ENCODE data around the gene CRYBA1. TPM values are rescaled to one million over a fixed set of nuclear protein-coding genes. Genes with fewer than 3 reads are reported as not detected.
"Not testable (repeated sequence)": the region's sequence is repeated elsewhere in the genome, so short reads cannot be mapped to it uniquely, and the experiment has no call there.

The CRYBA1 gene
- total RNA-seq, 1 donor from 2014 or later = not detected

DNA sequence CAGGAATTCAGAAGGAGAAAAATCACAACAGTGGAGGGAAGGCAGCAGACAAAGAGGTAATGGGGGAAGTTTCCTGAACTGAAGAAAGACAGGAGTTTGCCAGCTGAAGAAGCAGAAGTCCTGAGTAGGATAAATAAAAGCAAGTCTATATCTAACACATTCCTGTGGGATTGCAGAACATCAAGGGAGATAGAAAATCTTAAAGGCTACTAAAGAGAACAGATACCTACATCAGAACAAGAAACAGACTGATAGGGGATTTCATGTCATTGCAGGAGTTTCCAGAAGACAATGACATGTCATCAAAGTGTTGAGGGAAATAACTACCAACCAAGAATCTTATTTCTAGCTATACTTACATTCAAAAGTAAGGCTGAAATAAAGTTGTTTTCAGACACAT is 21.3 kb upstream of the CRYBA1 start:
- intact Hi-C loops (cut with micrococcal nuclease) = no loop called here
- H3K4me1 Mint-ChIP-seq = no peaks in the 10 kb centered on the region
- ATAC-seq (ENCODE audit: low read depth) = no peak
- no peak overlapping the region for H3K27ac Mint-ChIP-seq
- H3K36me3 Mint-ChIP-seq (ENCODE audit: low read depth) = no peaks in the 10 kb centered on the region
- CTCF ChIA-PET = no interaction called here
- no peak overlapping the region for H3K4me3 Mint-ChIP-seq
- TF ChIP-seq, protein P1, sequence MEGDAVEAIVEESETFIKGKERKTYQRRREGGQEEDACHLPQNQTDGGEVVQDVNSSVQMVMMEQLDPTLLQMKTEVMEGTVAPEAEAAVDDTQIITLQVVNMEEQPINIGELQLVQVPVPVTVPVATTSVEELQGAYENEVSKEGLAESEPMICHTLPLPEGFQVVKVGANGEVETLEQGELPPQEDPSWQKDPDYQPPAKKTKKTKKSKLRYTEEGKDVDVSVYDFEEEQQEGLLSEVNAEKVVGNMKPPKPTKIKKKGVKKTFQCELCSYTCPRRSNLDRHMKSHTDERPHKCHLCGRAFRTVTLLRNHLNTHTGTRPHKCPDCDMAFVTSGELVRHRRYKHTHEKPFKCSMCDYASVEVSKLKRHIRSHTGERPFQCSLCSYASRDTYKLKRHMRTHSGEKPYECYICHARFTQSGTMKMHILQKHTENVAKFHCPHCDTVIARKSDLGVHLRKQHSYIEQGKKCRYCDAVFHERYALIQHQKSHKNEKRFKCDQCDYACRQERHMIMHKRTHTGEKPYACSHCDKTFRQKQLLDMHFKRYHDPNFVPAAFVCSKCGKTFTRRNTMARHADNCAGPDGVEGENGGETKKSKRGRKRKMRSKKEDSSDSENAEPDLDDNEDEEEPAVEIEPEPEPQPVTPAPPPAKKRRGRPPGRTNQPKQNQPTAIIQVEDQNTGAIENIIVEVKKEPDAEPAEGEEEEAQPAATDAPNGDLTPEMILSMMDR (IDR thresholded peaks at IDR 0.05) = no peak
- DNase-seq = no peak
- no peaks in the 10 kb centered on the region for H3K9me3 Mint-ChIP-seq
- POLR2A ChIA-PET = no interaction called here
- H3K27me3 Mint-ChIP-seq = no peaks in the 10 kb centered on the region

GRCh38 chr17:29233301-29233700 is 13.4 kb upstream of the CRYBA1 start:
- Mint-ChIP-seq H3K9me3 (no peaks in the 10 kb centered on the region), H3K36me3 (ENCODE audit: low read depth) (no peaks in the 10 kb centered on the region), H3K4me3 (no peak overlapping the region), H3K4me1 (no peaks in the 10 kb centered on the region), H3K27ac (no peak overlapping the region), H3K27me3 (no peaks in the 10 kb centered on the region)
- intact Hi-C loops (cut with micrococcal nuclease) = no loop called here
- DNase-seq = no peak
- ATAC-seq (ENCODE audit: low read depth) = no peak
- POLR2A ChIA-PET = interaction anchor here (0.7 kb wide), 1 partner anchor 84 kb away, joined by 3 read pairs; no protein-coding TSS in a partner anchor
- CTCF ChIA-PET = no interaction called here
- TF ChIP-seq, protein P1 (IDR thresholded peaks at IDR 0.05) = no peak

GRCh38 chr17:29234972-29235371 is 11.7 kb upstream of the CRYBA1 start:
- H3K4me3 Mint-ChIP-seq; H3K9me3 Mint-ChIP-seq; DNase-seq; POLR2A ChIA-PET; ATAC-seq (ENCODE audit: low read depth); intact Hi-C loops (cut with micrococcal nuclease); H3K36me3 Mint-ChIP-seq (ENCODE audit: low read depth); H3K27me3 Mint-ChIP-seq; H3K27ac Mint-ChIP-seq; H3K4me1 Mint-ChIP-seq; CTCF ChIA-PET: not testable (repeated sequence)

DNA sequence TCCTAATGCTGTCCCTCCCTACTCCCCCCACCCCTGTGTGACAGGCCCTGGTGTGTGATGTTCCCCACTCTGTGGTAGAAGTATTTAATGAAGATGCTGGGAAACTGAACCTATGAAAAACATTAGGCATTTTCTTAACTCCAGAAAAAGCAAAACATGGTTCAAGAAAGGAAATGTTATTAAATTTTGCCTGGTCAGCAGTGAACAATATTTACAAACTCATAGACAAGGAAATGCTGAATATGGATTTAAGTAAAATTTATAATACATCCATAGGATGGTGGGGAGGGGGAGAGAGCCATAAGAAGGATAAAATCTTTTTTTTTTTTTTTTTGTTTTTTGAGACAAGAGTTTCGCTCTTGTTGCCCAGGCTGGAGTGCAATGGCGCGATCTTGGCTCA is 10.8 kb upstream of the CRYBA1 start:
- ChIA-PET CTCF (no interaction called here), POLR2A (no interaction called here)
- no peaks in the 10 kb centered on the region for H3K4me1 Mint-ChIP-seq

GRCh38 chr17:29237476-29238132 is 9.1 kb upstream of the CRYBA1 start:
- H3K27me3 Mint-ChIP-seq = no peaks in the 10 kb centered on the region
- CTCF ChIA-PET = no interaction called here

More for the DNA sequence above, 10.8 kb upstream of the CRYBA1 start:
- Mint-ChIP-seq H3K27me3 (no peaks in the 10 kb centered on the region), H3K4me3 (no peak overlapping the region), H3K36me3 (ENCODE audit: low read depth) (no peaks in the 10 kb centered on the region), H3K27ac (no peak overlapping the region), H3K9me3 (no peaks in the 10 kb centered on the region)
- DNase-seq (no peak), ATAC-seq (ENCODE audit: low read depth) (no peak)
- TF ChIP-seq, protein P1 (IDR thresholded peaks at IDR 0.05) = no peak
- intact Hi-C loops (cut with micrococcal nuclease) = no loop called here

More at GRCh38 chr17:29237476-29238132, 9.1 kb upstream of the CRYBA1 start:
- no peaks in the 10 kb centered on the region for H3K4me1 Mint-ChIP-seq
- no peaks in the 10 kb centered on the region for H3K36me3 Mint-ChIP-seq (ENCODE audit: low read depth)
- TF ChIP-seq, protein P1 (IDR thresholded peaks at IDR 0.05) = no peak
- no peak for ATAC-seq (ENCODE audit: low read depth)
- H3K9me3 Mint-ChIP-seq = no peaks in the 10 kb centered on the region
- no peak for DNase-seq
- H3K4me3 Mint-ChIP-seq = no peak overlapping the region
- H3K27ac Mint-ChIP-seq = no peak overlapping the region
- POLR2A ChIA-PET = no interaction called here
- intact Hi-C loops (cut with micrococcal nuclease) = no loop called here
